CD4-positive, alpha-beta T cell treated with Interleukin-1 beta for 1 hour (primary cell): ENCODE results near the gene TMEM131.
A peak's percentile ranks its signal among the peaks of the same experiment; 100 is the strongest.

Experiments
- DNase-seq, 2 donors: peaks; one replicate each; pipeline ENCODE4 v3.0.0-alpha.2; 2020 to 2022

The TMEM131 gene

DNA sequence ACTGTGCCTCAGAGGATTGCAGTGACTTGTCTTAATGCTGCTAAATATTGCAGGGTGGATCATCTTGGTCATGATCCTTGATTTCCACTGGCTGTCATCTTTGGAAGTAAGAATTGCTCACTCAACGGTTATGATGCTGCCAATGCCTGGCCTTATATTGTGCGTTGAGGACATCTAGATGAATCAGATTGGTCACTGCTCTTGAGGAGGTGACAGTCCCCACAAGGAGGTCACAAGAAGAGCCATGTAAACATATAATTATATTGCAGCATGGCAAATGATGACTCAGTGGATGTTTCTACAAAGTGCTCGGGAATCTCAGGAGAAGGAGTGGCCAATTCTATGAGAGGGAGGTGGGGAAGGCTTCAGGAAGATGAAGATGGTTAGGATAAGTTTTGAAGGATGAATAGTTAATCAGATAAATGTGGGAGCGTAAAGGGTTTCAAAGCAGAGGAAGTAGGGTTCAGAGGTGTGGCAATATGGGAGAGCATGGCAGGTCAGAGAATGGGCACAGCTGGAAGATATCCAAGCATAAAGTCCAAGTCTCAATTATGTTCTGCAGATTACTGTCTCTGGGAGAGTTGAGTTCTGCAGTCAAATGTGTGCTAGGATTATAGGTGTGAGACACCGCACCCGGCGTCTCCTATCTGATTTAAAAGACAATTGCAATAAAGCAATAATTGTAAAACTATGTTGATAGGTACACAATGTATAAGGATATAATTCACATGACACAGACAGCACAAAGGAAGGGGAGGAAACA, 21.3 kb upstream of the TMEM131 start:
- DNase-seq: no peak

DNA sequence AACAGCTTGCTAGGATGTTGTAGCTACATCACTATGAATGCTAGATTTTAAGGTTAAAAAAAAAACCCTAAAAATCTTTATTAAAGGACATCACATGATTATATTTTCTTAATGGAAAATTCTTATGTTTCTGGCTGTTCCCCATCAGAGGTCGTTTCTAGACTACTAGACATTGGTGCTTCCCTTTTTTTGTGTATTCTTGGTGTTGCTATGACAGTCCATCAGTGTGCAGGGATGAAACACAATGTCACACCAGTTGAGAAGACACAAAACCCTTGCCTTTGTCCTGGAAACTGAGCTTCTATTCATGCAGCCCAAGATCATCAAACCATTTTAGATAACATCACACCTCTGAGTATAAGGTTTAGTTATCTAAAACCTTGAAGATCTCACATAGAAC, 19.9 kb upstream of the TMEM131 start:
- DNase-seq: no peak

DNA sequence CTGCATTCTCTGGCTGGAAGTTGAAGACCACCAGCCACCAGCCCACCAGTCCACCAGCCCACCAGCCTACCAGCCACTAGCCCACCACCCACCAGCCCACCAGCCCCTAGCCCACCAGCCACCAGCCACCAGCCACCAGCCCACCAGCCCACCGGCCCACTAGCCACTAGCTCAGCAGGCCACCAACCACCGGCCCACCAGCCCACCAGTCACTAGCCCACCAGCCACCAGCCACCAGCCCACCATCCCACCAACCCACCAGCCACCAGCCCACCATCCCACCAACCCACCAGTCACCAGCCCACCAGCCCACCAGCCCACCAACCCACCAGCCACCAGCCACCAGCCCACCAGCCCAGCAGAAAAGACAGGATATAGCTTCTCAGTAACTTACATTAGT, 18.6 kb upstream of the TMEM131 start:
- no peak for DNase-seq

DNA sequence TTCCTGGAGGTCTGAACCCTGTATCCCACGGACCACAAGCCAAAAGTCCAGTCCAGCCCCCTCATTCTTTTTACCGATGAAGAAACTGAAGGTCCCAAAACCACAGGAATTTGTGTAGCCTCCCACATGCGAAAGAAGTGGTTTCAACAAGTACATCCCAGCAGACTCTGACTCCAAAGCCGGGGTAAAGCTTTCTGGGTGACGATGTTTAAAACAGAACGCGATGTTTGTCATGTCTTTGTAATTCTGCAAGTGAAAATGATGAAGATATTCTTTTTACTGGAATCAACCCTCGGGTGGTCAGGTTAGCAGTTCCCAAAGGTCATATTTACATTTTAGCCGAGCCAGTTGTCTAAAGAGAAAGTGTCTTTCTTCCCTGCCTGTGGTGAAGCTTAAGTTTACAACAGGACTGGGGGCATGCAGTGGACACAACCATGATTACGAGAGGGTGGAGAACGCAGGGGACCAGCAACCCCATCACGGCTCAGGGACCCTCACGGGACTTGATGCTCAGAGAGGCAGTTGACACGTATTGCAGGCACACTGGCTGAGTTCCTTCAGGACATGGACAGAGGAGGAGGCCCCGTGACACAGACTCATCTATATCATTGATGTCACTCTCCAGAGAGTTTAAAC, 17.8 kb upstream of the TMEM131 start:
- no peak for DNase-seq

DNA sequence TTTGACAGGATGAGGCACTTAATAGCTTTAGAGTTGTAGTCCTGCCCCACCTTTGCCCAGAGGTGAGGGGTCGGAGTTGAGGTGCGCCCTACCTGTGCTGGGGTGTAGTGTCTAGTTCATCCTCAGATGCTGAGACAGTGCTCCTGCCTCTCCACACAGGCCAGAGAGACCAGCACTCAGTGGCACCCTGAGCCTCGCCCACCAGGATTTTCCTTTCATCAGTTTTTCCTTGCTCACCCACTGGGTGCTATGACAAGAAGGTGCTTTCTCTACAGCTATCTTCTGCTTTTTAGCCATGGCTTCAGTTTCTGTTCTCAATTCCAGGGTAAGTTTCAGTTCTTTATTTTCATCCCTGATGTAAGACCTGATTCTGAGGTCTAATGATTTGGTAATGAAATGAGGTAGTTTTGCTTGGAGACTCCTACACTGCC, 16.8 kb upstream of the TMEM131 start:
- DNase-seq: peak; percentile 14 to 61

DNA sequence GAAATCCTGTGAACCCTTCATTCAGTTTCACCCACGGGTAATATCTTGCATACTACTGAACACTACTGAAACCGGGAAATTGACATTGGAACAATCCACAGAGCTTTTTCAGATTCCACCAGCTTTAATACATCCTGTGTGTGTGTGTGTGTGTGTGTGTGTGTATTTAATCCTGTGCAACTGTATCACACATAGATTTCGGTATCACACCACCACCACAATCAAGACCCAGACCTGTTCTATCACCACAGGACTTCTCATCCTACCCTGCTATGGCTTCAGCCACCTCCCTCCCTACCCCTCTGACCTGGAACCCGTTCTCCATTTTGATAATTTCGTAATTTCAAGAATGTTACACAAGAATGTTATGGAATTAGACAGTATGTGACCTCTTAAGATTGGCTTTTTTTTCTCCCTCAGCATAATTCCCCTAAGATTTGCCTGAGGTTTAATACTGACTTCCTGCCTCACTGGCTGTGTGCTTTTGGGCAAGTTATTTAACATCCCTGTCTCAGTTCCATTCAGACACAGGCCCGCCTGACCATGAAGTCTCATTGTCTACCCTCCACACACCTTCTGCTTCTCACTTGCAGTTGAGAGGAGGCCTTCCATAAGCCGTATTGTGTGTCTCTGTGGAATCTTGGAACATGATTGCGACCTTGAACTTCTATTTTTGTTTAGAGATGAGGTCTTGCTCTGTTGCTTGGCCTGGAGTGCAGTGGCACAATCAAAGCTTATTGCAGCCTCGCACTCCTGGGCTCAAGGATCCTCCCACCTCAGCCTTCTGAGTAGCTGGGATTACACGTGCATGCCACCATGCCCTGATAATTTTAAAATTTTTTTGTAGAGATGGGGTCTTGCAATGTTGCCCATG, 14.4 kb upstream of the TMEM131 start:
- no peak for DNase-seq

DNA sequence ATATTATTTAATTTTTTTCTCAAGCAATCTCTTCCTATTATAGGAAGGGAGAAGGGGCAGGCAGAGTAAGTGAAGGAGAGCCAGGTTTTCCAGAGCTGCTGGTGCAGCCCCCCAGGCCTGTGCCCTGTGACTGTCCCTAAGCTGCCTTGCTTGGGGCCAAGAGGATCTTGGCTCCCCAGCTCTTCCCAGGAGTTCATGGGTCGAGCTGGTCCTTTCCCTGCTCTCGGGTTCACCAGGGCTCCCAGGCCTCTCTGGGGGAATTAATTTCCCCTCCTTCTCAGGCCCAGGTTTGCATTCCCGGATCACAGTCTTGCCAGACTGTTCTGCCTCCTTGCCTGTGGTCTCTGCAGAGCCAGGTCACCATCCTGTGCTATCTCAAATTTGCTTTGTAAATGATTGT, 12.7 kb upstream of the TMEM131 start:
- no peak for DNase-seq

DNA sequence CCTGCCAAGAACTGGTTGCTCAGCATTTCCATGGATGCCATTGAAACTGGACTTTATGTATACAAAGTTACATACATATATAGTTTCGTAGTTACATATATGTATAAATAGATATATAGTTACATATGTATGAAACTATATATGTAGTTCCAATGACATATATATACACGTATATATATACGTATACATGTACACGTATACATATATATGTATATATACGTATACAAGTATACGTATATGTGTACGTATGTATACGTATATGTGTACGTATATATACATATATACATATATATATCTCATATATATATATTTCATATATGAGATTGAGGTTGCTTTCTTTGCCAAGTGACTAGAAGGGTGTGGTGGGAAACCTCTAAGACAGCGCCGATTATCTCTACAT, 10.6 kb upstream of the TMEM131 start:
- DNase-seq: no peak

DNA sequence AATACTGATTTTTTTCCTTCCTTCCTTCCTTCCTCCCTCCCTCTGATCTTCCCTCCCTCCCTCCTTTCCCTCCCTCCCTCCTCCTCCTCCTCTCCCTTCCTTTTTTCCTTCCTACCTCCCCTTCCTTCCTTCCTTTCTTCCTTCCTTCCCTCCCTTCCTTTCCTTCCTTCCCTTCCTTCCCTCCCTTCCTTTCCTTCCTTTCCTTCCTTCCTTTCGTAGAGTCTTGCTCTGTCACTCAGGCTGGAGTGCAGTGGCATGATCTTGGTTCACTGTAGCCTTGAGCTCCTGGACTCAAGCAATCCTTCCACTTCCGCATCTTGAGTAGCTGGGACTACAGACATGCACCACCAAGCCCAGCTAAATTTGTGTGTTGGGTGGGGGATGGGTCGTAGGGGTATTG, 8.9 kb upstream of the TMEM131 start:
- no peak for DNase-seq

DNA sequence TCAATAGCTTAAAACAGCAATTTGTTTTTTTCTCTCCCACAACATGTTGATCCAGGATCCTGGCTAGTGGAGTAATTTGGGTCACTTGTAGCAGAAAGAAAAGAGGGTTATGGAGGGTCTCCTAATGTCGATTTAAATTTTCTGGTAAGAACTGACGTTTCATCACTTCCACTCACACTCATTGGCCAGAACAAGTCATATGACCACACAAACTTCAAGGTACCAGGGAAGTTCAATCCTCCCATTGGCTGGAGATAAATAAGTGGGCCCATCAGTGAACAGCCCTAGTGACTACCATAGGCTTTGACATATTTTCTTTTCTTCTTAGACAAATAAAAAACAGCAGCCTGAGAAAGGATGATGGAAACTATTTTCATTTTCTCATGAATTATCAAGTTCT, 8.3 kb upstream of the TMEM131 start:
- DNase-seq: no peak

DNA sequence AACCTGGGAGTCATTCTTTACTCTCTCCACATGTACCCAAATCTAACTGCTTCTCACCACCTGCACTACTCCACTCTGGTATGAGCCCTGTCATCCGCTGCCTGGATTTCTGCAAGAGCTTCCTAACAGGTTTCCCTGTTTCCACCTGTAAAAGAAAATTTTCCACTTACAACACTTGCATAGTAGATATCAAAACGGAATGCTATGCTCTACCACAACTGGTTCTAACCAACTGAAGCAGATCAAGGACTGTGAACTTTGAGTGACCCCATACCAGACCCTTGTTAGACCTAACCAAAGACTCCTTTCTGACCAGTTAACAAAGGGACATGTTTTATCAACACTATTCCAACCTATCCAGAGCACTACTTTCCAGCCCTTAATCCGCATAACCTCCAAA, 3.8 kb upstream of the TMEM131 start:
- DNase-seq: no peak

DNA sequence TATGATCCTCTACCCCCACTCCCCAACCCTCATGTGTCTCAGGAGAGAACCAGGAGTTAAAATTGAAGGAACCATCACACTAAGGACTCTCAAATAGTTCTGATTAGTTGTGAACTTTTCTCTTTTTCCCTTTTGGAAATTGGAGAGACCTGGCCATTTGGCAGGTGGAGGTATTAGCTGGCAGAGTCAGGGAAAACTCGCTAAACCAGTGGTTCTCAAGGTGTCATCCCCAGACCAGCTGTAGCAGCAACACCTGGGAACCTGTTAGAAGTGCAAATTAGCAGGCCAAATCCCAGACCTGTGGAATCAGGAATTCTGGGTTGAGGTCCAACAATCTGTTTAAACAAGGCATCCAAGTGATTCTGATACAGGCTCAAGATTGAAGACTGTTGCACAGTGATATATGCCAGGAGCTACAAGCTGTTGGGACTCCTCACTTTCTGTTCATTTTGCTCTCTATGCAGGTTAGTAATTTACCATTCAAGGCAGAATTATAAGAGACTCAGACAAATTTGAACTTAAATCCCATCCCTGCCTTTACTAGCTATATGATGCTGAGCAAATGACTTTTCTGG, 2.8 kb upstream of the TMEM131 start:
- no peak for DNase-seq

DNA sequence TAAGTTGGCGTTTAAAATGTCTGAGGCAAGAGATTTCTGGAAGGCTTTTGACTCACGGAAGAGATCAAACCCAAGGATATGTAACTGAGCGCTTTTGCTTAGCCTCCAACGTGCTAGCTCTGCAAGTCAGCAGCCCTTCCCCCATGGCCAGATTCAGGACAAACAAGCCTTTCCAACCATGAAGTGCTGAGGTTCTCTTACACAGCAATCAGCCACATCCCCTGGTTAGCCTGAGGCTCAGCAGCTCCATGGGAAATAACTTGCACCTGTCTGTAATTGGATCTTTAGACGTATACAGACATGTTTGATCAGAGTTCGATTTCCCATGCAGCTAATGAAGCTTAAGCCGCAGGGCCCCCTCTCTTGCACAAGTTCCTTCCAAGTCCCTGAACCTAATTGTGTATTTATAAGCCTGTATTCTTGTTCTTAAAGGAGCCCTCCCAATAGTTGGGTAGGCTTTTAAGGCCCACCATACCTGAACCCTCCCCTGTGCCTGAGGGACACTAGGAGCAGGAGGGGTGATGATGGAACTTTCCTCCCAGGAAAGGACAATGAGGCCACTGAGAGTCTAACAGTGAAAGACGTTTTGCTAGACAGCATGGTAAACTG, 2.1 kb upstream of the TMEM131 start:
- no peak for DNase-seq

DNA sequence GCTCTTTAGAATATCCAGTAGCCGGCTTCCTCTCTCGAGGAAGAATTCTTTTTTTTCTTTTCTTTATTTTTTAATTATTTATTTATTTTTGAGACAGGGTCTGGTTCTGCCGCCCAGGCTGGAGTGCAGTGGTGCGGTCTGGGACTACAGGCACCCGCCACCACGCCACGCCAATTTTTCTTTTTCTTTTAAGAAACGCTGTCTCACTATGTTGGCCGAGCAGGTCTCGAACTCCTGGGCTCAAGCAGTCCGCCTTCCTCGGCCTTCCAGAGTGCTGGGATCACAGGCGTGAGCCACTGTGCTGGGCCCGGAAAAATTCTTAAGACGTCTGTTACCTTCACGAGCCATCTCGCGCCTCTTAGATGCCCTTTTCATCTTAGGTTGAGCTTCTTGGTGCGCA, 931 bp upstream of the TMEM131 start:
- DNase-seq: no peak

DNA sequence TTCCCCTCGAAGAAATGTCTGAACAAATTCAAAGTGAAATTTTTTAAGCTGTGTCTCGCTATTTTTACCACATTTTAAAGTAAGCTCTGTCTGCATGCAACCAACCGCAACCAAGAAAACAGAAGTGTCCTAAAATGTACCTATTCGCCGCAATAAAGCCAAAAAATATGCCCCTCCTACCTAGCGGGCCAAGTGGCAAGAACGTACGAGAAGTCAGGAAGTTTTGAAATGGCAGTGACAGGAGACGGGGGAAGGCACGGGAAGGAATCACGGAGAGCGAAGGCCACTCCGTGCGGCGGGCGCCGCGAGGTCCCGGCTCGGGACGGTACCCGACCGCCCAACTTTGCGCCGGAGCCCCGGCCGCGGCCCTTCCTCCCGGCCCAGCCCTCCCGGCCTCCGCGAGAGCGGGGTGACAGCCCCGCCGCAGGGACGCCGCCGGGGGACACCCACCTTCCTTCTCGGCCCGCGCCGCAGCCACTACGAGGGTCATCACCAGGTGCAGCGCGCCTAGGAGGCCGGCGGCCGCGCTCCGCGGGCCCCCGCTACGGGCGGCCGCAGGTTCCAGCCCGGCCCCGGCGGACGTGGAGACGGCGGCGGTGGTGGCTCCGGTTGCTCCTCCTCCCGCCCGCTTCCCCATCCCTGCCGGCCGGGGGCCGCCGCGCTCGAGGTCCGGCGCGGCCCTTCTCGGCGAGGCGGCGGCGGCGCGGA, 568 bp downstream of the TMEM131 start:
- DNase-seq: peak; percentile 60 to 61

DNA sequence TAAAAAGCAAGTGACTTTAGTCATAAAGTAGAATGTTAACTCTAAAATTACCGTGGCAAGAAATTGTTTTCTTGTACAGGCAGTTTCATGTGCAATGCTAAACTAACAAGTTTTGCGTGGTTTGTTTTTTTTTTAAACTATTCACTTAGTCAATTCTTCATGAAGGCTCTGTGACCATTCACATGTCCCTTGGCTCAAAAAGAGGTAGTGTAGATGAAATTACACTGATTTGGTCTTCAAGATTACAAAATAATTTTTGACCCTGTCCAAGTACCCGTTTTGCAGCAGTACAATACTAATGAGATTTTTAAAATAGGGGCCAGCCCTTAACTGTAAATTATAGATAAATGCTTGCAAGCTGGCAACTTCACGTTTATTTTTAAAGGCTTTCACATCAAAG, 1.3 kb downstream of the TMEM131 start:
- DNase-seq: no peak

DNA sequence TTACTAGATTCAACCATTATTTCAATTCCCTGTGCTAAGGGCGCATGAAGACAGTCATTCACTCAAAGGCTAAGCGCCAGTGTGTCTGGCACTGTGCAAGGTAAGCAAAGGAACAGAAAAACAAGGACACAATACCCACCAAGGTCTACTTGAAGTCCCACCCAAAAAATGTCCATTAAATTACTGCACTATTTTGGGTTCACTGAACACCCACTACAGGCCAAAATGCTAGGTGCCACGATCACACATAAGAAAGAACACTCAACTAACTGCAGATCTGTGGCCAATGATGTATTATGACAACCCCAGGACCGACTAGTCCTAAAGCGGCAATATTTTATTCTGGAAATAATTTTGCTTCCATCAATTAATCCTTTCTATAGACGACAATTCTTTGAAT, 1.8 kb downstream of the TMEM131 start:
- no peak for DNase-seq

DNA sequence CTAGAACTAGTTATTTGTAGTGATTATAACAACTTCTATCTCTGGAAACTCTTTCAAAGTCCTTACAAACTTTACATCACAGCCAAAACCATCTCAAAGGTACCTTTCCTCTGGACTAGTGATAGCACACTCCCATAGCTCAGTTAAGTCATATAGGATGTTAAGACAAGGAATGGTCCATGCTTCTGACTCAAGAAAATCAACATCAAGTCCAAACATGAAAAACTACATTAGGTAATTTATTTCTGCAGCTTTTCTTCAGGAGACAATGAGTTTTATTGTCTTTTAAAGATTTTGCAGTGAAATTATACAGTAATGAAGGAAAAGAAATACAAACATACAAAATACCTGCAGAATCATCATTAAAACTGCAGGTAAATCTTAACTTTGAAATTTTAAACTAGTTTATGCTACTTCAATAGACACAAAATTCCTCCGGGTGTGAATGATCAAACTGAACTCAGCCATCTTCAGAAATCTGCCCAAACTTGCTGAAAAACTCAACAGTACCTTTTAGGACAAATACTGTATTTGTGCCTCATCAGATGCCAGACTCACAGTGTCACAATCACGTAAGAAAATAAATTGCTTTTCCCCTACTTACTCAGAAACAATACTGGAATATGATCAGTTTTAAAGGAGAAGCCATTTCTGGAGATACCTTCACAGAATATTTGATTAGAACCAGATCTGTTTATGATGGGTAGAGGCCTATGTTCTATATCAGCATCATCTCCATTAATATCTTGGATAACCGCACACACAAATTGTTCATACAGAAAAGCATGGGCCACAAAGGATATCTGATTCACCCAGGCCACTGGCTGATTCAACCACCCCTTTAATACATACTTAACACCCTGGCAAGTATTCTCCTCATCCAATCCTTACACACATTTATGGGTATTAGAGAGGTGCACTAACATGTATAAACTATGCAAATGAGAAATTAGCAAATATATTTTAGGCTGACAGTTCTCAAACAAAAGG, 2.6 kb downstream of the TMEM131 start:
- no peak for DNase-seq

DNA sequence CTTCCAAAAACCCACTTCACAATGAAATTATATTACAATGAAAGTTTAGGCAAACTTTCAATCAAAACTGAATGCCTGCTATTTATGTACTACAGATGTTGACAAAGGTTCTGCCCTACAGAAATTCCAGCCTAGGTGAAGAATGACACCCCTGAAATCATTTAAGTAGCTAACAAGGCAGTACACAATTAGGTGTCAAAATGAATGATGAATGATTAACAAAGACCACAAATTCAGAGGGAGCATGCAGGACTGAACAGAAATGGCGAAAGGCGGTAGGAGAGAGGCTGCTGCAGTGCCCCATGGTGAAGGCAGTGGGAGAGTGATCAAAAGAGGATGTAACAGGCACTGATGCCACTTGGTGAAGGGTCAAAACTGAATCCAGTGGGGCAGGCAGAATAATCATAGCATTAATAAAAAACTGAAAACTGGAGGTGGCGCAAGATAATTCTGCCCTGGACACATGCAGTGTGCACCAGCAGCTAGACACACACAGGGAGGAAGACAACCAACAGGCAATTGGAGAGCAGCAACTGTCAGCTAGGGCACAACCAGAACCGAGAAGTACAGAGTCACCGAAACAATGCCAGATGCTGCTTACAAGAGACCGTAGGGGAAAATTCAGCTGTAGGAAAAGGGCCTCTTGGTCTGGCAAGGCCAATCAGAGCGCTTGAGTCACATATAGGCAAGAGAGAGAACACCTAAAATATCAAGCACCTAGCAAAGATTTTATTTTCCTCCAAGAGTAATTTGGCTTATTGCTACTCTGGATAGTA, 4.5 kb downstream of the TMEM131 start:
- no peak for DNase-seq

DNA sequence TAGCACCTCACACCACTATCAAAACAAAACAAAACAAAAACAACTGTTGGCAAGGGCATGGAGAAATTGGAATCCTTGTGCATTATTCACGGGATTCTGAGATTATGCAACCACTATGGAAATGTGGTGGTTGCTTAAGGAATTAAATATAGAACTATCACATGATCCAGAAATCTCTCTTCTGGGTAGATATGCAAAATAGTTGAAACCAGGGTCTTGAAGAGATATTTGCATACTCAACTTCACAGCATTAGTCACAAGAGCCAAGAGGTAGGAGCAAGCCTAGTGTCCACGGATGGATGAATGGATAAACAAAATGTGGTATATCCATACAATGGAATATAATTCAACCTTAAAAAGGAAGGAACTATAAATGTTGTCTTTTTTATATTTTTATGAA, 7.0 kb downstream of the TMEM131 start:
- DNase-seq: no peak
